HG02885 (cell line): ENCODE results near the gene EFCAB12.

ENCODE experiments used
- ATAC-seq: cut with Tn5 transposase; IDR thresholded peaks from one replicate; pipeline ENCODE4 v1.9.1; 2021; ENCODE audit warnings: mild to moderate bottlenecking; ENCODE audit not compliant: unreplicated experiment, poor library complexity

EFCAB12 gene

DNA sequence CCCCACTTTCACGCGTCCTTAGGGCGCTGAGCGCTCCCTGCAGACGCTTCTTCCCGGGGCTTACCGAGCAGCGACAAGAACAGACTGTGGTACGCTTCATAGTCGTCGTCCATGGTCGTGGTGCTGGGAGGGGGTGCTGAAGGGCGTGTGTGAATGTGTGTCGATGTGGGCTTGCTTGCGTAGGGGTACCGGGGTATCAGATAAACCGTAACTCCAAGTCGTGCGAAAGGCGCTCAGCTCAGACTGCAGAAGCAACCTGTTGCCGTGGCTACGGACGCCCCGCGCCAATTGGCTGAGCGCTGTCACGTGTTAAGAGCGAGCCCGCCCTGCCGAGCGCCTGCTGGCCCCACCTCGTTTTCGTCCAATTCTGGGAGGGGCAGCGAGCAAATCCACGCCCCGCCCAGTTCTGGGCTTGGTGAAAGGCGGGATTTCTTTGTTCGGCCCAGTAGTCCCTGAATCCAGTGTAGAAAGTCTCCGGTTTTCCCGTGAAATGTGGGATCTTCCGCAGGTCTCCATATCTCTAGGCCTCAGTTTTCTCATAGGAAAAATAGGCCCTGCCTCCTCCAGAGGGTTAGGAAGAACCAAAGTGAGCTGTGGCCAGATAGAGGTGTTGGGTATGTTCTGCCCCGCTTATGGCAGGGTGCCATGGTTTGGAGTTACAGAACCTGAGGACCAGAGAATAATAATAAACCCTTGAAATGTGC lies at the start of gene EFCAB12:
TSS of gene EFCAB12 (minus strand) at position 261 of the 704 bp plus-strand sequence. CDS start at position 113, 148 bp downstream.
- peak; percentile 91 for ATAC-seq

DNA sequence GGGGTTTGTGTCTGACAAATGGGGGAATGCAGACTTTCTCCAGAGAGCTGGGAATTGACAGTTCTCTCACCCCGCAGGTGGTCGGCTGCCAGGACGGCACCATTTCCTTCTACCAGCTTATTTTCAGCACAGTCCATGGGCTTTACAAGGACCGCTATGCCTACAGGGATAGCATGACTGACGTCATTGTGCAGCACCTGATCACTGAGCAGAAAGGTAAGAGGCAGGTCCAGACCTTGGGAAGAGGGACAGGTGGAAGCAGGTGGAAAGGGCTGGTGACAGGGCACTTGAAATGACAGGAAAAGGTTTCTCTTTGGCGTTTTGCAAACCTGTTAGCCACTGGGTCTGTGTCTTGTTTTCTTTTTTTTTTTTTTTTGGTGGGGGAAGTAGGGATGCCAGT lies 48.1 kb upstream of the EFCAB12 start:
- no peak for ATAC-seq

DNA sequence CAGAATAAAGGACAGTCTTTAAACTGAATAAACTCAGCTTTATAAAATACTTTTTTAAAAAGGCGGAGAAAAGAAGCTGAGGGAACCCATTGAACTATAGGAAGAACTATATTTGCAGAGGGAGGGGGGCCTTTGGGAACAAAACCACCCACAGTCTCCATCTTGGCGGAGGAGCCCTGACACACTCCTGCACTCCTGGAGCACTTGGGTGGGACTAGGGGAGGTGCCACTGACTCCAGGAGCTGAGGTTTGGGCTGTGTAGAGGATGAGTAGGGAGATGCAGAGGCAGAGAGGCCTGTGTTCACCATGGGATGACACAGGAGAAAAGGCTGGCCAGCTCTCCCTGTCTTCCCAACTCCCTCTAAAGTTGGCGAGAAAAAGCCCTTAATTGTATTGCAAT lies 47.4 kb upstream of the EFCAB12 start:
- ATAC-seq: no peak

DNA sequence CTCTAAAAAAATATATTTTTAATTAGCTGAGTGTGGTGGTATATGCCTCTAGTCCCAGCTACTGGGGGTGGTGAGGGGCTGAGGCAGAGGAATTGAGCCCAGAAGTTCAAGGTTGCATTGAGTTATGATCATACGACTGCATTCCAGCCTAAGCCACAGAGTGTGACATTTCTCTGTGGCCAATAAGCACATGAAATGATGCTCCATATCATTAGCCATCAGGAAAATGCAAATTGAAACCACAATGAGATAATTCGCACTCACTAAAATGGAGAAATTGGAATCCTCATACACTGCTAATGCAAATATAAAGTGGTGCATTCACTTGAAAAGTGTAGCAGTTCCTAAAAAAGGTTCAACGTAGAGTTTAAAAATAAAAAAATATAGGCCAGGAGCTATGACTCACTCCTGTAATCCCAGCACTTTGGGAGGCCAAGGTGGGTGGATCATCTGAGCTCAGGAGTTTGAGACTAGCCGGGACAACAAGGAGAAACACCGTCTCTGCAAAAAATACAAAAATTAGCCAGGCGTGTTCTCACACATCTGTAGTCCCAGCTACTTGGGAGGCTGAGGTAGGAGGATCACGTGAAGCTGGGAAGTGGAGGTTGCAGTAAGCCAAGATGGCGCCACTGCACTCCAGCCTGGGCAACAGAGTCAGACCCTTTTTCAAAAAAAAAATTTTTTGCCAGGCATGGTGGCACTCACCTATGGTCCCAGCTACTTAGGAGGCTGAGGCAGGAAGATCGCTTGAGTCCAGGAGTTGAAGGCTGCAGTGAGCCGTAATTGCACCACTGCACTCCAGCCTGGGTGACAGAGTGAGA lies 46.8 kb upstream of the EFCAB12 start:
- no peak for ATAC-seq

DNA sequence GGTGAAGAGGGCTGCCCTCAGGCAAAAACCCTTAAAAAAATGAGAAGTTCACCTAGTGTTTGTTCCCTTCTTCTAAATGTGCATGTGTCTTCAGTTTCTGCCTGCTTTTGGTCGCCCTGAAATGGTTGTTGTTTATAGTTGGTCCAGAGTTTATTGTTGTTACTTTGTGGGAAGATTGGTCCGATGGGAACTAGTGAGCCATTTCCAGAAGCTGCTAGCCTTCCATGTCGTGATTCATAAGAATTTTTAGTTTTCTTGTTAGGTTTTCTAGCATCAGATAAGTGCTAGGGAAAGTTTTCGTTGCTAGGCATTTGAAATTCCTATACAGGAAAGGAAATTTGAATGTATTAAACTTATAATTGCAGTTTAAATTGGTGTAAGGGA lies 45.3 kb upstream of the EFCAB12 start:
- ATAC-seq: no peak

DNA sequence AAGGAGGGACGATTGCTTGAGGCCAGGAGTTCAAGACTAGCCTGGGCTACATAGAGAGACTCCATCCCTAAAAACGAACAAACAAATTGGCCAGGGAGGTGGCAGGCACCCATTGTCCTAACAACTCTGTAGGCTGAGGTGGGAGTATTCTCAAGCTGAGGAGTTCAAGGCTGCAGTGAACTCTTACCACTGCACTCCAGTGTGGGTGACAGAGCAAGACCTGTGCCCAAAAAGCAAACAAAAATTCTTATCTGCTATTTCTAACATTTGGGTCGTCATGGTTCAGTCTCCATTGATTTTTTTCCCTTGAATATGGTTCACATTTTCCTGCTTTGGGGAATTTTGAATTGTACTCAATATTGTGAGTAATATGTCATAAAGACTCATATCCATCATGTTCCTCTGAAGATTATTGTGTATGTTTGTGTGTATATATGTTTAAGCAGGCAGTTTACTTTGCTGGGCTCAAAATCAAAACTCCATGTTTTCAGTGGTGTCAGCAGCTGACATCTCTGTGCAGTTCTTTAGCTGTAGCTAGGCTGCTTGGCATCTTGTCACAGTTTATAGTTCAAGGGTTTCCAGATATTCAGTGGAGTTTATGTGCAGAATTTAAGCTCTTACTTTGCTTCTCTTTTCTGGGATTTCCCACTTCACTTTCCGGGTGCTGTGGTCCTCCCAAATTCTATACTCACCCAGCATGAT lies 44.8 kb upstream of the EFCAB12 start:
- ATAC-seq: no peak

DNA sequence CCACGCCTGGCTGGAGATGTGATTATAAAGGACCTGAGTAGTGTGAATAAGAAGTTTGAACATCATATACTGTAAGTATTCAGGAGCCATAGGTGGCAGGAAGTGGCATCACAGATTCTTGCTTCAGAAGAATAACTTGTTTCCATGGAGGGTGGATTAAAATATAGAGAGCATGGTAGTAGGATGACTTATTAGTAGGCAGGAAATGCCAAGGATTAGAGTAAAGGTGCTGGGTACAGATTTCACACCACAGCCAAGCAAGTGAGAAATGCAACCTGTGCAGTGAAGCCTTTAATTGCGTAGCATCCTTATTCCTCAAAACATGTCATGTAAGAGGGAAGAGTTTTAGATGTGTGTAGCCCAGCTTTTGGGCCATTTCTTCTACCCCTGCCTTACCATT lies 42.4 kb upstream of the EFCAB12 start:
- no peak for ATAC-seq

DNA sequence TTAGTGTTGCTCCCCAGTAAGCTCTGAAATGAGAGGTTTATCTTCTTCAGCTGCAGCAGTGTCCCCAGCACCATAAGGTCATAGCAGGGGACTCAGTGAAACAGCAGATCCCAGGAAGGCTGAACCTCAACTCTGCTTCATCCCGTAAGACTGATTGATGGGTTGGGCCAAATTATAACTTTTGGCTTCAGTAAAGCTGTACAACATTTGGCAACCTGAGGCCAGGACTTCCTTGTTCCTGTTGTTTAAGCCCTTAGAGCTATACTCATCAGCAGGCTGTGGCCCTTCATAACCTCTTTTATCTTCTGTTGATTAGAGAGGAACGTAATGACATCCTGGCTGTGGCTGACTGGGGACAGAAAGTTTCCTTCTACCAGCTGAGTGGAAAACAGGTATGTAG lies 40.6 kb upstream of the EFCAB12 start:
- no peak for ATAC-seq

DNA sequence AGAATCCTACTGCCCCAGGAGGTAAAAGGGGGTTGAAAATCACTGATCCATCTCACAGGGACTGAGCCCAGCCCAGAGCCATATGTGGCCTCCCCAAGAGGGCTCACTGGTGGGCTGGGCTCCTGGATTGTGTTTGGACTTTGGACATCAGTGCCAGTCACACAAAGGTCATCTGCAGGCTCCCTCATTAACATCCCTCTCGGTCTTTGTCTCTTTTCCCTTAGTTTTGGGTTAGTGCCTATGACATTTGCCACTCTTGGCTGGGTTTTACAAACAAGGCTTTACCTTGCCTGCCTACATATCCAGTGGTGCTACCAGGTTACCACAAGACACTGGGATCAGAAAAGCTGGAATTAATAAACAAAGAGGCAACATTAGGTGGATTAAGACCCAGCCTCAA lies 39.5 kb upstream of the EFCAB12 start:
- no peak for ATAC-seq

DNA sequence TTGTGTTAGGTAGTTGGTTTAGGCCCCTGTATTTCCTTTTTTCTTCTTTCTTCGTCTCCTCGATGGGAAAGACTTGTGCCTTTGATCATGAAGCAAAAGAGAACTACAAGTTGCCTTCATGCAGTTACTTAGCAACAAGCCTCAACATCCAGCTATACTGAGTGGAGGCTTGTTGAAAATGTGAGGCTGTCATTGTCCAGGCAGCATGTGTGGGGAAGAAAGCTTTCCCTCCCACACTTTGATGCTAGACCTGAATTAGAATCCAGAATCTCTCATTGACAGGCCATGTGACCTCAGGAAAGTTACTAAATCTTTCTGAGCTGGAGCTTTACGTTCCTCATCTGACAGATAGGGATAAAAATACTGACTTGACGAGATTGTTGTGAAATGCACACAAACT lies 35.3 kb upstream of the EFCAB12 start:
- ATAC-seq: no peak

DNA sequence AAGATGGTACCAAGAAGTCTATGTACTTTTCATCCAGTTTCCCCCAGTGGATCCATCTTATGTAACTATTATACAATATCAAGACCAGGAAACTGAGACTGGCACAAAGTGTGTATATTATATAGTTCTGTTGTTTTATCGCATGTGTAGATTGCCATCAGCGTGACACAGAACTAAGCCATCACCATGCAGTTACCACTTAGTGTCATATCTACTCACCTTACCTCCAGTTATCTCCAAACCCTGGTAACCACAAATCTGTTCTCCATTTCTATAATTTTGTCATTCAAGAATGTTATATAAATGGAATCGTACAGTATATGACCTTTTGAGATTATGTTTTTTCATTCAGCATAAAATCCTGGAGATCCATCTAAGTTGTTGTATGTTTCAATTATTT lies 34.7 kb upstream of the EFCAB12 start:
- no peak for ATAC-seq

DNA sequence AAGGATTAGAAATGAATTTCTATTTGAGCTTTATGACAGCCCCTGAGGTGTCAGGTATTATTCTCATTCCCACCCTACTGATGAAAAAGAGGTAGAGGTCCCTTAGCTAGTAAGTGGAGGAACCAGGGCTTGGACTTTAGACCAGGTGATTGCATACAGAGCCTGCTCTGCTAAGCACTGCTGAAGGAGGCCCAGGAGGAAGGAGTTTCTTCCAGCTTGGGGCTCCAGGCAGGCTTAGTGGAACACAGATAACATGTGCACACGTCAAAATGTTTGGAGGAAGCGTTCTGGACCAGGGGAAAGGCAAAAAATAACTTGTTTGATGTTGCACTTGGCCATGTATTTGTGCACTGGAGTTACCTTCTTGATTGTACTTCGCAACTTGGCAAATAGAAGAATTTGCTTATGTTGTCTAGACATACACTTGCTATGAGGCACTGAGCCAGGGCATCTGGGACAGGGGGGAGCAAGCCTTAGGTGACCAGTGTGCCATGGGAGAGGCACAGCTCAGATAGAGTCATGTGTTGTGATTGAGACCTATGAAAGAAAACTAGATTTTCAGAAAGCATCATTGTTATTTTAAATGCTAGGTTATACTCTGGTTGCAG lies 34.0 kb upstream of the EFCAB12 start:
- ATAC-seq: no peak

DNA sequence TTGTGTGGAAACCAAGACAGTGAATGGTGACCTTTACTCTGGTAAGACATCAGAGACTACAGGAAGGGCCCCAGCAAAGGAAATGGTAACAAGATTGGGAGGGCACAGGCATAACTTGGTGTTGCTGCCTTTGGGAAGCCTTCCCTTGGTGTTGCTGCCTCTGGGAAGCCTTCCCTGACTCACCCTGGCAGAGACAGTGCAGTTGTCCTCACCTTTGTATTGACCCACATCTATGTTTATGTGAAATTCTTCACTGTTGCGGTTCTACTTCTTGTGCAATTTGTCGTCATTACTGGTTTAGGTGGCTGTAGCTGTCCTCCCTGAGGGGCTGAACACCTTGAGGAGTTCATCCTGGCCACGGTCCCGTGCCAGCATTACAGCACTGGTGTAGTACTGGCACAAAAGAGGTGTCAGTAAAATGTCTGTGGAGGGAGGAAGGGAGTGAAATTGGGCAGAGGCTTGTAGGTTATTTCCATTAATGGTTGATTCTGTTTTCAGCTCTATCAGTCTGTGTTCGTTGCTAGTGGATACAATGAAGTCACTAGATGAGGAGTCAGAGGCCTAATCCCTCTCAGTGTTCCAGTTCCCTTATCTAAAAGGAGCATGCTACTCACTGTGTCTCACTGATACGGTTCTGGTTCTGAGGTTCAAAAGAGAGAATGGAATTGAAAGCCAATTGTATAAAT lies 33.2 kb upstream of the EFCAB12 start:
- ATAC-seq: no peak

DNA sequence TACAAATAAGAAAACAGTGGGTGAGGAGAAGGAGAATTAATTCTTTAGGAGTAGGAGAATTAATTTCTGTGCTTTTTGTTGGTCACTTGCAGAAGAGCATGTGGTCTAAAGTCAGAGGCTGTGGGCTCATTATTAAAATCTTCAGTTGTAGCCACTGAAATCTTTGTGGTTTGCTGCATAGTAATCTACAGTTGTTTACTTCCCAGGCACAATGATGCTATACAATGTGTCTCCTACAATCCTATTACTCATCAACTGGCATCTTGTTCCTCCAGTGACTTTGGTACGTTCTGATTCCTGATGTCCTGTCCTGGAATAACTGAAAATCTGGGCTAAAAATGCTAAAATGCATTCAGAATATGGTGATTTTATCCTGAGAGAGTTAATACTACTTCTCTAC lies 32.6 kb upstream of the EFCAB12 start:
- no peak for ATAC-seq

DNA sequence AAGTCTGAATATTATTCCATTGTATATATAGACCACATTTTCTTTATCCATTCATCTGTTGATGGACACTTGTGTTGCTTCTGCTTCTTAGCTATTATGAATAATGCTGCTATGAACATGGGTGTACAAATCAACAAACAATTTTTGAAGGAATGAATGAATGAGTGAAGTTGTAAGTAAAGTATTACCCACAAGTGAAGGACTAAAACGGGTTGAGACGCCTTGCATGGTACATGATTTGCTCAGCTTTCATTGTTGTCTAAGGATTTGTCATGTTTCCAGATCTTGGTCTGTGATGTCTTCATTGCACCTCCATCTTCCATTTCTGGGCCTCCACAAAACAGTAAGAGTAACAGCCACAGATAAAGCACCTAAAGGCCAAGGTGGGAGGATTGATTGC lies 32.1 kb upstream of the EFCAB12 start:
- no peak for ATAC-seq

DNA sequence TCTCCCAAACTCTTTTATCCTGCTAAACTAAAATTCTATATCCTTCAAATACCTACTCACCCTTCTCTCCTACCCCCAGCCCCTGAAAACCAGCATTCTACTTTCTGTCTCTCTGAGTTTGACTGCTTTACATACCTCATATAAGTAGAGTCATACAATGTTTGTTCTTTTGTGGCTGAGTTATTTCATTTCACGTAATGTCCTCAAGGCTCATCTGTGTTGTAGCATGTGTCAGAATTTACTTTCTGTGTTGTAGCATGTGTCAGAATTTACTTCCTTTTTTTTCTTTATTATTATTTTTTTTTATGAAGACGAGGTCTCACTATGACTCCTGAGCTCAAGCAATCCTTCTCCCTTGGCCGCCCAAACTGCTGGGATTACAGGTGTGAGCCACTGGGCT lies 31.7 kb upstream of the EFCAB12 start:
- ATAC-seq: peak; percentile 55

DNA sequence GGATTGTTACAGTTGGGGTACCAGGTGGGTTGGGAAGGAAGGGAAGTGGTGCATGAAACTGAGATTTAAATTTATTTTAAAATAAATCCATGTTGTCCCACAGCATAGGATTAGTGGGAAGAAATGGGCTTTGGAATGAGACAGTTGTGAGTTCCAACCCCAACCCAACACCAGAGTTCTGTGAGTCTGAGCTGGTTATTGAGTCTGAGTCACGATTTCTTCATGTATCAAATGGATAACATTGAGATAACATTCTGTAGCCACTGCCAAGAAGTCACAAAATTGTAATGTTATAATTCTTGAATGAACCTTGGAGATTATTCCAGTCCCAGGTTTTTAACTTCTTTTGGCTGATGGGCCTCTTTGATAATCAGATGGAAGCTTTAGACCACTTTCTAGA lies 25.3 kb upstream of the EFCAB12 start:
- ATAC-seq: no peak

DNA sequence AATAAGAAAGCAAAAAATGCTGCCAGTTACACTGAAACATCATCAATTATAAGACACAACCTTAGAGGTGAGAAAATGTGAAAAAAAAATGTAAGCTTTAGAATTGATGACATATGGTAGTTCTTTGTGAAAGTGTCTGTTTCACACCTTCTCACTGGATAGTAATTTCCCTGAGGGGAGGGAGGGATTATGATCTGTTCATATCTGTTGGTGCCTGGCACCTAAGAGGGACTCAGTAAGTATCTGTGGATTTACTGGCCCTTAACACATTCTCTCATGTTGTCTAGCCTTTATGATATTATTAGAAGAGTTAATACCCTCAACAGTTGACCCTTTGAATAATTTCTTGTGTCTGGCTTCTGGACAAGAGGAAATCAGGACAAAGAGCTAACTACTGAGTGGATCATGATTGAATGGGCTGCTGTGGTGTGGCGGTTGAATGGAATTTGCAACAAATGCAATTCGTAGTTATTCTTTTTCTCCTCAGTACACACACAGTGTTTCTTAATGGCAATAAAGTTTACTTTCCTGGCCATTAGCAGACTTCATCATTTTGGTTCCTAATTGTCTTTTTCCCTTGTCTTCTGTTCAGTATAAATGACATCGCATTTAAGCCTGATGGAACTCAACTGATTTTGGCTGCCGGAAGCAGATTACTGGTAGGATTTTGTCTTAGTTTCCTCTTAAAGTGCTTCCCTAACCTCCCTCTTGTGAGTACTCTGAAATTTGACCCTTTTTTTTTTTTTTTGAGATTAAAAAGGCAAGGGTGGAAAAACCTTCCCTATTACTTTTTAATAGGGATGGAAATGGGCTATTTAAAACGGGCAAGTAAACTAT lies 21.1 kb upstream of the EFCAB12 start:
- no peak for ATAC-seq

DNA sequence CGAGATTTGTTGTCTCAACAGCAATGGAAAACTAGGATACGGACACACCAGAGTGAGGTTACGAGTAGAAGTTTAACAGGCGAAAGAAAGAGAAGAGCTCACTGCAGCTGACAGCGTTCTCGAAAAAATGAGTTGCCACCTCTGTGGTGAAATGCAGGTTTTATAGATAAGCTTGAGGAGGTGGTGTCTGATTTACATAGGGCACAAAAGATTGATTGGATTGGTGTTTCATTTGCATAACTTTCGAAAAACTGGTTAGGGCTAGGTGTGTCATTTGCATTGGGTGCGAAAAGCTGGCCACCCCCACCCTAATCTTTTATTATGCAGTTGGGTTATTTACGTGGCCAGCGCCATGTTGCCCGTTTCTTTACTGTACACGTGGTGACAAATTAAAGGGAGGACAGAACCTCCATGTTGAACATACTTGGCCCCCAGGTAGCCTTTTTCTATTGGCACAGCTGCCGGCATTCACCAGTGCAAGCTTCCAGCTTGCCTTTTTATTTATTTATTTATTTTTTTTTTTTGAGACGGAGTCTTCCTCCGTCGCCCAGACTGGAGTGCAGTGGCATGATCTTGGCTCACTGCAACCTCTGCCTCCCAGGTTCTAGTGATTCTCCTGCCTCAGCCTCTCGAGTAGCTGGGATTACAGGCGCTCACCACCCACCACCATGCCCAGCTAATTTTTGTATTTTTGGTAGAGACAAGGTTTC lies 19.9 kb upstream of the EFCAB12 start:
- no peak for ATAC-seq
